Measurements from ENCODE around the gene ITGA3.

Gene ITGA3

GRCh38 chr17:50087912-50088405 is 32.0 kb downstream of the ITGA3 start:
- H4K20me1 ChIP-seq (ENCODE audit: insufficient read depth, low read length), result peaks cover 2% of the 10 kb centered on the region; the same call in 1 of the 2 replicates
- H3K36me3 ChIP-seq (ENCODE audit: insufficient read depth, low read length), result no peaks in the 10 kb centered on the region
- H3K27me3 ChIP-seq (ENCODE audit: insufficient read depth, low read length, poor library complexity), result no peaks in the 10 kb centered on the region
- H3K9ac ChIP-seq (ENCODE audit: low read depth, low read length), result no peak overlapping the region
- no peak overlapping the region for H3K4me2 ChIP-seq (ENCODE audit: insufficient read depth, low read length)
- H3K9me3 ChIP-seq (ENCODE audit: insufficient read depth, low read length, severe bottlenecking), result no peaks in the 10 kb centered on the region
- no peak overlapping the region for H3K27ac ChIP-seq (ENCODE audit: low read length)
- H3K4me1 ChIP-seq (ENCODE audit: insufficient read depth, low read length), result no peaks in the 10 kb centered on the region
- no peak overlapping the region for H2AFZ ChIP-seq (ENCODE audit: low read depth, low read length)
- no peak overlapping the region for H3K4me3 ChIP-seq (ENCODE audit: low read depth in 1 of 2, low read length in 2 of 2)
- TF ChIP-seq CTCF (IDR thresholded peaks at IDR 0.05; ENCODE audit: borderline replicate concordance, extremely low read depth, low read length, poor library complexity, severe bottlenecking) (no peak), EZH2 (IDR thresholded peaks at IDR 0.05; ENCODE audit: borderline replicate concordance, low read depth, low read length, severe bottlenecking) (no peak)
- ATAC-seq (ENCODE audit: insufficient read depth, low read depth) (no peak), DNase-seq (no peak)
- H3K79me2 ChIP-seq (ENCODE audit: insufficient read depth, low read length), result no peaks in the 10 kb centered on the region

GRCh38 chr17:50088952-50089825 is 33.3 kb downstream of the ITGA3 start:
- no peaks in the 10 kb centered on the region for H3K79me2 ChIP-seq (ENCODE audit: insufficient read depth, low read length)
- peaks cover 3% of the 10 kb centered on the region for H3K4me1 ChIP-seq (ENCODE audit: insufficient read depth, low read length)
- H3K4me3 ChIP-seq (ENCODE audit: low read depth in 1 of 2, low read length in 2 of 2), result no peak overlapping the region
- H3K27me3 ChIP-seq (ENCODE audit: insufficient read depth, low read length, poor library complexity), result no peaks in the 10 kb centered on the region
- H3K36me3 ChIP-seq (ENCODE audit: insufficient read depth, low read length), result no peaks in the 10 kb centered on the region
- H3K9ac ChIP-seq (ENCODE audit: low read depth, low read length), result no peak overlapping the region
- no peak overlapping the region for H3K27ac ChIP-seq (ENCODE audit: low read length)
- no peaks in the 10 kb centered on the region for H3K9me3 ChIP-seq (ENCODE audit: insufficient read depth, low read length, severe bottlenecking)
- peaks cover 2% of the 10 kb centered on the region; the same call in 1 of the 2 replicates for H4K20me1 ChIP-seq (ENCODE audit: insufficient read depth, low read length)
- no peak overlapping the region for H3K4me2 ChIP-seq (ENCODE audit: insufficient read depth, low read length)
- DNase-seq (no peak), ATAC-seq (ENCODE audit: insufficient read depth, low read depth) (no peak)
- TF ChIP-seq EZH2 (IDR thresholded peaks at IDR 0.05; ENCODE audit: borderline replicate concordance, low read depth, low read length, severe bottlenecking) (no peak), CTCF (IDR thresholded peaks at IDR 0.05; ENCODE audit: borderline replicate concordance, extremely low read depth, low read length, poor library complexity, severe bottlenecking) (no peak)
- H2AFZ ChIP-seq (ENCODE audit: low read depth, low read length), result no peak overlapping the region

GRCh38 chr17:50090071-50090470 is 34.2 kb downstream of the ITGA3 start:
- H3K4me2 ChIP-seq (ENCODE audit: insufficient read depth, low read length), result no peak overlapping the region
- H4K20me1 ChIP-seq (ENCODE audit: insufficient read depth, low read length), result peaks cover 2% of the 10 kb centered on the region; the same call in 1 of the 2 replicates
- no peak overlapping the region for H3K4me3 ChIP-seq (ENCODE audit: low read depth in 1 of 2, low read length in 2 of 2)
- H3K9ac ChIP-seq (ENCODE audit: low read depth, low read length), result no peak overlapping the region
- no peak overlapping the region for H2AFZ ChIP-seq (ENCODE audit: low read depth, low read length)
- no peak overlapping the region for H3K27ac ChIP-seq (ENCODE audit: low read length)
- no peak for ATAC-seq (ENCODE audit: insufficient read depth, low read depth)
- no peaks in the 10 kb centered on the region for H3K27me3 ChIP-seq (ENCODE audit: insufficient read depth, low read length, poor library complexity)
- H3K36me3 ChIP-seq (ENCODE audit: insufficient read depth, low read length), result no peaks in the 10 kb centered on the region
- no peaks in the 10 kb centered on the region for H3K9me3 ChIP-seq (ENCODE audit: insufficient read depth, low read length, severe bottlenecking)
- TF ChIP-seq EZH2 (IDR thresholded peaks at IDR 0.05; ENCODE audit: borderline replicate concordance, low read depth, low read length, severe bottlenecking), result no peak
- TF ChIP-seq CTCF (IDR thresholded peaks at IDR 0.05; ENCODE audit: borderline replicate concordance, extremely low read depth, low read length, poor library complexity, severe bottlenecking), result no peak
- H3K79me2 ChIP-seq (ENCODE audit: insufficient read depth, low read length), result no peaks in the 10 kb centered on the region
- peaks cover 11% of the 10 kb centered on the region for H3K4me1 ChIP-seq (ENCODE audit: insufficient read depth, low read length)
- no peak for DNase-seq

Data from DND-41 (cell line).